NB4 (cell line): ENCODE data around the gene SMIM44.
"Not testable (repeated sequence)": the region's sequence is repeated elsewhere in the genome, so short reads cannot be mapped to it uniquely, and the experiment has no call there.

Experiments used
- DNase-seq: peaks from one replicate; pipeline ENCODE4 v3.0.0; 2010; ENCODE audit warnings: low read depth
- H3K4me3 ChIP-seq: one replicate; pipeline ENCODE4 v1.5.1; 2011; ENCODE audit warnings: mild to moderate bottlenecking, low read depth, low read length, moderate library complexity
- CTCF ChIP-seq: IDR thresholded peaks from one replicate; pipeline ENCODE4 v1.5.1; 2012; ENCODE audit warnings: low read depth, low read length
- MAX ChIP-seq: IDR thresholded peaks from 2 replicates; pipeline ENCODE4 v1.6.1; 2011; ENCODE audit warnings: low read depth, low read length
- MYC ChIP-seq: IDR thresholded peaks from 2 replicates; pipeline ENCODE4 v1.6.1; 2011; ENCODE audit warnings: low read depth, low read length
- POLR2A ChIP-seq: IDR thresholded peaks from 2 replicates; pipeline ENCODE4 v1.6.1; 2011; ENCODE audit warnings: mild to moderate bottlenecking; ENCODE audit not compliant: insufficient read length; ENCODE audit errors: extremely low read depth

SMIM44 gene

GRCh38 chr19:3508771-3509535 is 25.7 kb upstream of the SMIM44 start:
- peak; percentile 44 for DNase-seq
- no peak overlapping the region for H3K4me3 ChIP-seq
- TF ChIP-seq MYC (no peak), MAX (no peak), POLR2A (no peak)

- H3K4me3 ChIP-seq, DNase-seq: not testable (repeated sequence)
Observed at GRCh38 chr19:3508121-3508661, 24.9 kb upstream of the SMIM44 start.

GRCh38 chr19:3507371-3508120 is 24.3 kb upstream of the SMIM44 start:
- no peak for DNase-seq
- H3K4me3 ChIP-seq: peak overlapping the region; percentile 62
- TF ChIP-seq CTCF (no peak), POLR2A (no peak), MAX (no peak), MYC (no peak)

- peak overlapping the region; percentile 62 for H3K4me3 ChIP-seq
- DNase-seq: peak; percentile 39
- no peak for TF ChIP-seq MYC
- TF ChIP-seq MAX: no peak
Observed at GRCh38 chr19:3506384-3507340, 23.4 kb upstream of the SMIM44 start.

- DNase-seq: peak; percentile 95
- H3K4me3 ChIP-seq: peak within 1 kb of the TSS; percentile 72
- TF ChIP-seq MAX: no peak
- no peak for TF ChIP-seq CTCF
- TF ChIP-seq POLR2A: peak; percentile 39
- peak; percentile 44; the same call in 1 of the 2 replicates for TF ChIP-seq MYC
Observed at GRCh38 chr19:3505598-3506383, 22.6 kb upstream of the SMIM44 start, which contains the start of gene FZR1. TSS of gene FZR1 (plus strand) at chr19:3506311. CDS start at chr19:3522990, 16,679 bp downstream.

- peak; percentile 21 for DNase-seq
- TF ChIP-seq CTCF: no peak
- TF ChIP-seq POLR2A: no peak
- TF ChIP-seq MAX: no peak
- no peak for TF ChIP-seq MYC
- no peak overlapping the region for H3K4me3 ChIP-seq
Observed at GRCh38 chr19:3504735-3505134, 21.5 kb upstream of the SMIM44 start.
